ENCODE data around the gene AGER. TPM values are rescaled to one million over a fixed set of nuclear protein-coding genes. Genes with fewer than 3 reads are reported as not detected.

AGER gene
- total and polyA plus RNA-seq, 9 of the 15 experiments (the other 6 are each of a cell fraction or from before 2014, with no cell fraction given): 1.2 to 11.5 (median 4.1) TPM

- TF ChIP-seq ZNF133 (CRISPR knock-in tag; IDR thresholded peaks at IDR 0.05) (0 out of 2 replicates have a peak, but pooled peaks have one; percentile 27), ZNF224 (CRISPR knock-in tag; IDR thresholded peaks at IDR 0.05) (0 out of 2 replicates have a peak, but pooled peaks have one; percentile 61), ZMIZ1 (IDR thresholded peaks at IDR 0.05; ENCODE audit: low read depth in 2 of 2, low read length in 2 of 2) (0 out of 4 replicates have a peak, but pooled peaks of 1 of the 2 experiments have one; percentile 27), REST (IDR thresholded peaks at IDR 0.05; ENCODE audit: borderline replicate concordance) (peak; percentile 62; the same call in 1 of the 2 replicates), REST (CRISPR knock-in tag; IDR thresholded peaks at IDR 0.05; ENCODE audit: low read depth) (no peak), SMARCA4 (IDR thresholded peaks at IDR 0.05) (peak; percentile 74), THAP7 (CRISPR knock-in tag; IDR thresholded peaks at IDR 0.05) (no peak), BACH1 (tag; IDR thresholded peaks at IDR 0.05) (0 out of 2 replicates have a peak, but pooled peaks have one; percentile 29), POLR2AphosphoS5 (IDR thresholded peaks at IDR 0.05; ENCODE audit: control insufficient read depth, insufficient read depth, low read depth, low read length) (peak; percentile 34; the same call in 1 of the 2 replicates), PHB (CRISPR knock-in tag; IDR thresholded peaks at IDR 0.05) (no peak), SMC3 (conservative IDR thresholded peaks at IDR 0.05; ENCODE audit: insufficient read depth, low read depth, low read length) (peak; percentile 74), ZNF589 (CRISPR knock-in tag; IDR thresholded peaks at IDR 0.05; ENCODE audit: low read depth) (0 out of 2 replicates have a peak, but pooled peaks have one; percentile 37), RCOR1 (IDR thresholded peaks at IDR 0.05; ENCODE audit: borderline replicate concordance in 1 of 2, low read depth in 2 of 2, low read length in 2 of 2) (peak in 1 of 2 experiments; percentile 16; a peak in 1 of 4 replicates), ZNF668 (CRISPR knock-in tag; IDR thresholded peaks at IDR 0.05) (peak; percentile 77; the same call in 1 of the 2 replicates)
Measured at GRCh38 chr6:32194825-32195651, 11.0 kb upstream of the AGER start (continued).
